ENCODE measurements around the gene CHST11.

CHST11 gene

DNA sequence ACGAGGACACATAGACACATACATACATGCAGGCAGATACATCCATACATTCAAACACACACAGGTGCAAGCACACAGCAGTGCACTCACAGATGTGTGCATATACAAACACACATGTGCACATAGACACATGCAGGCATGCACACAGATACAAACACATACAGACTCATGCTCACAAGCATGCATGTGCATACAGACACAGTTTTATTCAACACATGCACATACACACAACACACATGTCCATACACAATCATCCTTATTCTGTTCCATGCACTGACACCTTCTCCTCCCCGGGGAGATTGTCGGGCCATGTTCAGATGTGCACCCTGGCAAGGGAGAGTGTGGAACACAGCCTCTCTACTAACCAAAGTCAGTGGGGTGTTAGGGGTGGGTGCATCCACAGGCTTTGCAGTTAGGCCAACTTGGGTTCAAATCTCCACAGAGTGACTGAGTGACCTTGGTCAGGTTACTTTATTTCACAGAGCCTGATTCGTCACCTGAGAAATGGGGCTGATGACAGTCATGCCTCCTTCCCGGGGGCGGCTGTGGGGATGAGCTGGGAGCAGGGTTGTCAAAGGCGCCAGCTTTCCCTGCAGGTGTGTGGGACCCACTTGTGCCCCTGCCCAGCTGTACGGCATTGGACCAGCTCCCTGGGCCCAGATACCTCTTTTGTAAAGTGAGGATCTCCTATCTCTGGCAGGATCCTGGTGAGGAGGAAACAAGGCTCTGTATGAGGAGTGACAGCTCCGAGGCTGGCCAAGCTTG, 251.2 kb downstream of the CHST11 start:
- TF ChIP-seq, protein P1, sequence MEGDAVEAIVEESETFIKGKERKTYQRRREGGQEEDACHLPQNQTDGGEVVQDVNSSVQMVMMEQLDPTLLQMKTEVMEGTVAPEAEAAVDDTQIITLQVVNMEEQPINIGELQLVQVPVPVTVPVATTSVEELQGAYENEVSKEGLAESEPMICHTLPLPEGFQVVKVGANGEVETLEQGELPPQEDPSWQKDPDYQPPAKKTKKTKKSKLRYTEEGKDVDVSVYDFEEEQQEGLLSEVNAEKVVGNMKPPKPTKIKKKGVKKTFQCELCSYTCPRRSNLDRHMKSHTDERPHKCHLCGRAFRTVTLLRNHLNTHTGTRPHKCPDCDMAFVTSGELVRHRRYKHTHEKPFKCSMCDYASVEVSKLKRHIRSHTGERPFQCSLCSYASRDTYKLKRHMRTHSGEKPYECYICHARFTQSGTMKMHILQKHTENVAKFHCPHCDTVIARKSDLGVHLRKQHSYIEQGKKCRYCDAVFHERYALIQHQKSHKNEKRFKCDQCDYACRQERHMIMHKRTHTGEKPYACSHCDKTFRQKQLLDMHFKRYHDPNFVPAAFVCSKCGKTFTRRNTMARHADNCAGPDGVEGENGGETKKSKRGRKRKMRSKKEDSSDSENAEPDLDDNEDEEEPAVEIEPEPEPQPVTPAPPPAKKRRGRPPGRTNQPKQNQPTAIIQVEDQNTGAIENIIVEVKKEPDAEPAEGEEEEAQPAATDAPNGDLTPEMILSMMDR (conservative IDR thresholded peaks at IDR 0.05; ENCODE audit: low read depth, low read length), result no peak
- DNase-seq (ENCODE audit: low read depth), result no peak
- no peak overlapping the region for H3K4me3 ChIP-seq (ENCODE audit: low read length)

DNA sequence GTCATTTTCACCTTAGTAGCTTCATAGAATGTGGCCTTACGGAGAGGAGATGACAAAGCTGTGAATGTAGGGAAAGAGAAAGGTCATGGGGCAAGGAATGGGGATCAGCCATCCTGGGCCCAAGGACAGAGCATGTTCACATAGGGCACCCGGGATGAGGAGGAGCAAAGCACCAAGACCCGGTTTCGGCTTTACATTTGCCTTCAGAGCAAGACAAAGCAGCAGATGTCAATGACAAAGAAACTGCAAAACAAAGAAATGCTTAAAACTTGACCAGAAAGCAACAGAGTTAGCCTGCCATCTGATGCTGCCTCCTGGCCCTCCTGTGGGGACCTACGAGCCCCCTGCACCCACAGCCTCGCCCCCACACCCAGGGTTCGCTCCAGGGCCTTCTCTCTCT, 252.1 kb downstream of the CHST11 start:
- DNase-seq (ENCODE audit: low read depth), result no peak
- no peak overlapping the region for H3K4me3 ChIP-seq (ENCODE audit: low read length)
- TF ChIP-seq, protein P1 (conservative IDR thresholded peaks at IDR 0.05; ENCODE audit: low read depth, low read length), result no peak

DNA sequence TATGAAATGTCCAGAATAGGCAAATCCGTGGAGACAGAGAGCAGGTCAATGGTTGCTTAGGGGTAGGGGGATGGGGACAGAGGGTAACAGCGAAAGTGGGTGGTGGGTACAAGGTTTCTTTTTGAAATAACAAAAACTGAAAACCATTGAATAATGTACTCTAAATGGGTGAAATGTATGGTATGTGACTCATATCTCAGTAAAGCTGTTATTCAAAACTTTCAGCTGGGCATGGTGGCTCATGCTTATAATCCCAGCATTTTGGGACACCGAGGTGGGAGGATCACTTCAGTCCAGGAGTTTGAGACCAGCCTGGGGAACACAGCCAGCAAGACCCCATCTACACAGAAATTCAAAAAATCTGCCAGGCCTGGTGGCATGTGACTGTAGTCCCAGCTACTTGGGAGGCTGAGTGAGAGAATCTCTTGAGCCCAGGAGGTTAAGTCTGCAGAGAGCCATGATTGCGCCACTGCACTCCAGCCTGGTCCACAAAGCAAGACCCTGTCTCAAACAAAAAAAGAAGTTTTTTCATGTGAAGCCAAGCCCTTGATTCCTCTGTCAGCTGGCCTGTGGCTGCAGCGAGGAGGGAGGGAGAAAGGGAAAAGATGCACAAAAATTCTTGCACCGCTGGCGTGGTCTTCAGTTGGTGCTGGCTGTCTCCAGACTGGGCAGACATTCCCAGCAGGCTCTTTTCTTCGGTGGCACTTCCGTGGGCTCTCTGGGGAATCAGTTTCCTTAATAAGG, 253.1 kb downstream of the CHST11 start:
- TF ChIP-seq, protein P1 (conservative IDR thresholded peaks at IDR 0.05; ENCODE audit: low read depth, low read length), result no peak

DNA sequence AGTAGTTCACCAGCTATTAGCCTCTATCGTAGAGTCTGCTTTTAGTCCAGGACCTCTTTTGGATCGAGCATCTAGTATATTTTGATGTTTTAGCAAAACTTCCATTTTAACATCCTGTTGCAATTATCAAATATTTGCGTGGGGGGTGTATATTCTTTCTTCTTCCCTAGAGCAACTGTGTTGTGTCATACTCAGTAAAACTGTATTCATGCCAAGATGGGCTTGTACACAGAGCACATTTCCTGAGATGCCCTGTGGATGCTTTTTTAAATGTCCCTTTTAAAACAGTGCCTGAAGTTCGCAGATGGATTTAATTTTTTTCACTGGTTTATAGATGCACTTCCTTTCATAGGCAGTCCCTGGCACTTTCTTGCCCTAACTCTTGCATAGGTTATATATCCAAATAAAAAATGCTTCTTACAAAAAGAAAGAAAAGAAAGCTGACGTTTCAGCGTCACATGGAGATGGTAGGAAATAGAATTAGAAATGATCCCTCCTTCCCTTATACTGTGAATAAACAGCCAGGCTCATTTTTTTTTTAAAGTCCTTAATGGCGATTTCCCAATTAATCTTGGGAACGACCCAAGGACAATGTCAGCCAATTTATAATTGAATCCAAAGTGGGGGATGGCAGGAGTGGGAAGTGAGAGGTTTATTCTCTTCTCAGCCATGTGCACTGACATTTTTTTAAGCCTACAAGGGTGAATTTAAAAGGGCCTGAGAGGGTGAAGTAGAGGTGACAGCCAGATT, 254.4 kb downstream of the CHST11 start:
- H3K4me3 ChIP-seq (ENCODE audit: low read length), result no peak overlapping the region
- DNase-seq (ENCODE audit: low read depth), result no peak
- TF ChIP-seq, protein P1 (conservative IDR thresholded peaks at IDR 0.05; ENCODE audit: low read depth, low read length), result no peak

More for the DNA sequence above, 253.1 kb downstream of the CHST11 start:
- no peak for DNase-seq (ENCODE audit: low read depth)
- H3K4me3 ChIP-seq (ENCODE audit: low read length), result no peak overlapping the region

DNA sequence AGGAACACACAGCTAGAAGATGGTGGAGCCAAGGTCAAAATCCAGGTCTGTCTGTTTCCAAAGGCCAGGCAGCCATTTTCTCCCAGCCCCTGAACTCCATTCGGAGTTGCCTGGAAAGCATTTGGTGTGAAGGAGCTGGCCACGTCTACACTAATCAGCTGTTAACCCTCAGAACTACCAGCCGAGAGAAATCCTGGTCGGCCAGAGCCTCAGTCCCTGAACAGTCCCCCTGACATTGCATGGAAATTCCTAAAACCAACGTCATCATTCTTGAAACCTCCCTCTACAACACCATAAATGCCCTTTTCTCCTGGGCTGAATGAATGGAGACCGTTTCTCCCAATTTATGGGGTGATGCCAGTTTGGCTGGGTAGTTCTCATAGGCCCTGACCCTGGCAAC, 255.7 kb downstream of the CHST11 start:
- TF ChIP-seq, protein P1 (conservative IDR thresholded peaks at IDR 0.05; ENCODE audit: low read depth, low read length), result no peak

DNA sequence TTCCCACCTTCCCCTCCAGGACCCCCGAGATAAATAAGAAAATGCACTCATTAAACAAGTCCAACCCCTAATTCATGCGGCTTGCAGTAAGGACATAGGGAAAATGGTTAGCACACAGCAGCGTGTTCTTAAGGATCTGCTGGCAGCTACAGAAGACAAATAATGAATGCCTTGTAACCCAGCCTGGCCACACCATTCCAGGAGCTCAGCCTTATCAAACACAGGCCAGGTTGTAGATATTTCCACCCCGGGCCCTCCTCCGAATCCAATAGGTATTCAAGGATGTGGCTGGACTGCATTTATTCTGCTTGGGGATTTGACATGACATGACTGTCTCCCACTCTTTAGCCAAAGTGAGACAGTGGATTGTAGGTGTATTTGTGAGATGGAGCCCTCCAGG, 256.2 kb downstream of the CHST11 start:
- no peak overlapping the region for H3K4me3 ChIP-seq (ENCODE audit: low read length)
- no peak for DNase-seq (ENCODE audit: low read depth)
- TF ChIP-seq, protein P1 (conservative IDR thresholded peaks at IDR 0.05; ENCODE audit: low read depth, low read length), result no peak

More for the DNA sequence above, 255.7 kb downstream of the CHST11 start:
- no peak for DNase-seq (ENCODE audit: low read depth)
- H3K4me3 ChIP-seq (ENCODE audit: low read length), result no peak overlapping the region

Data from retinal pigment epithelial cell (primary cell).